Suppressor macrophage treated with lipopolysaccharide for 1 hour (primary cell): Measurements from ENCODE around the gene NAV2.

Experiments used
- DNase-seq, 3 donors: peaks; one replicate each; pipeline ENCODE4 v3.0.0-alpha.2; 2020 to 2022

NAV2 gene

GRCh38 chr11:20011307-20011951 lies 298.8 kb downstream of the NAV2 start:
- no peak for DNase-seq

GRCh38 chr11:20013346-20014066 lies 300.9 kb downstream of the NAV2 start:
- DNase-seq = no peak

- DNase-seq = no peak
Observed at GRCh38 chr11:20014067-20014402, 301.4 kb downstream of the NAV2 start.

- DNase-seq = no peak
Observed at GRCh38 chr11:20015101-20015500, 302.5 kb downstream of the NAV2 start.

GRCh38 chr11:20015529-20016427 lies 303.1 kb downstream of the NAV2 start:
- DNase-seq = no peak

GRCh38 chr11:20016526-20016925 lies 303.9 kb downstream of the NAV2 start:
- no peak for DNase-seq

GRCh38 chr11:20017320-20017719 lies 304.7 kb downstream of the NAV2 start:
- no peak for DNase-seq

GRCh38 chr11:20020198-20020597 lies 307.6 kb downstream of the NAV2 start:
- DNase-seq = no peak

GRCh38 chr11:20020716-20021115 lies 308.1 kb downstream of the NAV2 start:
- no peak for DNase-seq

GRCh38 chr11:20021212-20021611 lies 308.6 kb downstream of the NAV2 start:
- DNase-seq = no peak

- DNase-seq = no peak
Observed at GRCh38 chr11:20021771-20022362, 309.2 kb downstream of the NAV2 start.

GRCh38 chr11:20022363-20023081 lies 309.9 kb downstream of the NAV2 start:
- DNase-seq = no peak

- DNase-seq = no peak
Observed at GRCh38 chr11:20023082-20023426, 310.4 kb downstream of the NAV2 start.

- DNase-seq = no peak
Observed at GRCh38 chr11:20024172-20024935, 311.7 kb downstream of the NAV2 start.

GRCh38 chr11:20025332-20025840 lies 312.7 kb downstream of the NAV2 start:
- DNase-seq = no peak

GRCh38 chr11:20026629-20027555 lies 314.3 kb downstream of the NAV2 start:
- DNase-seq = no peak

- DNase-seq = no peak
Observed at GRCh38 chr11:20027556-20028013, 314.9 kb downstream of the NAV2 start.

GRCh38 chr11:20029193-20029592 lies 316.6 kb downstream of the NAV2 start:
- DNase-seq = no peak

- no peak for DNase-seq
Observed at GRCh38 chr11:20030472-20030871, 317.8 kb downstream of the NAV2 start.
